ENCODE data around the gene MTMR3.
"Not testable (repeated sequence)": the region's sequence is repeated elsewhere in the genome, so short reads cannot be mapped to it uniquely, and the experiment has no call there.

The MTMR3 gene

GRCh38 chr22:29854432-29854831 is 28.5 kb upstream of the MTMR3 start:
- no peak overlapping the region for H3K4me3 ChIP-seq (IDR thresholded peaks at IDR 0.05; ENCODE audit: insufficient read depth, low read depth, low read length)
- H2AFZ ChIP-seq (ENCODE audit: low read depth): no peak overlapping the region
- no peak overlapping the region for H3K9ac ChIP-seq
- H3K4me1 ChIP-seq (ENCODE audit: low read depth, poor library complexity, severe bottlenecking): no peaks in the 10 kb centered on the region
- no peak overlapping the region for H3K4me2 ChIP-seq
- no peaks in the 10 kb centered on the region for H3K79me2 ChIP-seq (ENCODE audit: insufficient read depth, low read depth)
- TF ChIP-seq CTCF (conservative IDR thresholded peaks at IDR 0.05; ENCODE audit: low read depth, low read length): no peak
- no peaks in the 10 kb centered on the region for H4K20me1 ChIP-seq (ENCODE audit: insufficient read depth)
- no peaks in the 10 kb centered on the region for H3K36me3 ChIP-seq (ENCODE audit: insufficient read depth)
- H3K27ac ChIP-seq: no peak overlapping the region
- H3K27me3 ChIP-seq (ENCODE audit: insufficient read depth, low read depth): no peaks in the 10 kb centered on the region

- Histone ChIP-seq H3K9ac (no peak overlapping the region), H3K4me1 (ENCODE audit: low read depth, poor library complexity, severe bottlenecking) (no peaks in the 10 kb centered on the region), H3K27ac (no peak overlapping the region), H3K4me2 (no peak overlapping the region), H3K4me3 (IDR thresholded peaks at IDR 0.05; ENCODE audit: insufficient read depth, low read depth, low read length) (no peak overlapping the region), H3K27me3 (ENCODE audit: insufficient read depth, low read depth) (no peaks in the 10 kb centered on the region), H2AFZ (ENCODE audit: low read depth) (no peak overlapping the region), H3K36me3 (ENCODE audit: insufficient read depth) (no peaks in the 10 kb centered on the region), H3K79me2 (ENCODE audit: insufficient read depth, low read depth) (no peaks in the 10 kb centered on the region), H4K20me1 (ENCODE audit: insufficient read depth) (no peaks in the 10 kb centered on the region)
- TF ChIP-seq CTCF (conservative IDR thresholded peaks at IDR 0.05; ENCODE audit: low read depth, low read length): no peak
Observed at GRCh38 chr22:29855611-29856181, 27.3 kb upstream of the MTMR3 start.

- Histone ChIP-seq H3K27me3 (ENCODE audit: insufficient read depth, low read depth) (no peaks in the 10 kb centered on the region), H3K4me3 (IDR thresholded peaks at IDR 0.05; ENCODE audit: insufficient read depth, low read depth, low read length) (no peak overlapping the region), H3K4me1 (ENCODE audit: low read depth, poor library complexity, severe bottlenecking) (no peaks in the 10 kb centered on the region), H3K9ac (no peak overlapping the region), H3K79me2 (ENCODE audit: insufficient read depth, low read depth) (no peaks in the 10 kb centered on the region), H3K36me3 (ENCODE audit: insufficient read depth) (no peaks in the 10 kb centered on the region), H3K27ac (no peak overlapping the region), H3K4me2 (no peak overlapping the region), H2AFZ (ENCODE audit: low read depth) (no peak overlapping the region), H4K20me1 (ENCODE audit: insufficient read depth) (no peaks in the 10 kb centered on the region)
- no peak for TF ChIP-seq CTCF (conservative IDR thresholded peaks at IDR 0.05; ENCODE audit: low read depth, low read length)
Observed at GRCh38 chr22:29856496-29856895, 26.5 kb upstream of the MTMR3 start.

GRCh38 chr22:29859030-29859429 is 23.9 kb upstream of the MTMR3 start:
- not testable (repeated sequence) for H3K4me3 ChIP-seq (IDR thresholded peaks at IDR 0.05; ENCODE audit: insufficient read depth, low read depth, low read length); H3K79me2 ChIP-seq (ENCODE audit: insufficient read depth, low read depth); H3K36me3 ChIP-seq (ENCODE audit: insufficient read depth); H3K9ac ChIP-seq; H3K4me2 ChIP-seq; H2AFZ ChIP-seq (ENCODE audit: low read depth); H3K4me1 ChIP-seq (ENCODE audit: low read depth, poor library complexity, severe bottlenecking); H3K27me3 ChIP-seq (ENCODE audit: insufficient read depth, low read depth); H4K20me1 ChIP-seq (ENCODE audit: insufficient read depth); H3K27ac ChIP-seq

GRCh38 chr22:29860006-29860766 is 22.8 kb upstream of the MTMR3 start:
- H3K4me1 ChIP-seq (ENCODE audit: low read depth, poor library complexity, severe bottlenecking): no peaks in the 10 kb centered on the region
- no peak overlapping the region for H2AFZ ChIP-seq (ENCODE audit: low read depth)
- no peak overlapping the region for H3K27ac ChIP-seq
- no peaks in the 10 kb centered on the region for H3K36me3 ChIP-seq (ENCODE audit: insufficient read depth)
- no peaks in the 10 kb centered on the region for H3K79me2 ChIP-seq (ENCODE audit: insufficient read depth, low read depth)
- no peaks in the 10 kb centered on the region for H3K27me3 ChIP-seq (ENCODE audit: insufficient read depth, low read depth)
- TF ChIP-seq CTCF (conservative IDR thresholded peaks at IDR 0.05; ENCODE audit: low read depth, low read length): no peak
- no peak overlapping the region for H3K4me2 ChIP-seq
- no peaks in the 10 kb centered on the region for H4K20me1 ChIP-seq (ENCODE audit: insufficient read depth)
- H3K9ac ChIP-seq: no peak overlapping the region
- H3K4me3 ChIP-seq (IDR thresholded peaks at IDR 0.05; ENCODE audit: insufficient read depth, low read depth, low read length): no peak overlapping the region
